ENCODE measurements around the gene GGTLC1. TPM values are rescaled to one million over a fixed set of nuclear protein-coding genes. Genes with fewer than 3 reads are reported as not detected.
"Not testable (repeated sequence)": the region's sequence is repeated elsewhere in the genome, so short reads cannot be mapped to it uniquely, and the experiment has no call there.

GGTLC1 gene
- total RNA-seq, 2 donors from 2014 or later, result not detected

- Mint-ChIP-seq H3K36me3 (ENCODE audit: low read depth) (no peaks in the 10 kb centered on the region), H3K4me1 (no peaks in the 10 kb centered on the region), H3K4me3 (no peak overlapping the region), H3K9me3 (no peaks in the 10 kb centered on the region), H3K27ac (no peak overlapping the region), H3K27me3 (no peaks in the 10 kb centered on the region)
- ATAC-seq (replicated peaks), result no peak
These were observed 15.9 kb upstream of the GGTLC1 start for GRCh38 chr20:24004471-24004870.

- Mint-ChIP-seq H3K4me3 (no peak overlapping the region), H3K27ac (no peak overlapping the region)
- no peak for ATAC-seq (replicated peaks)
These were observed 14.3 kb upstream of the GGTLC1 start for GRCh38 chr20:24002896-24003295.

GRCh38 chr20:24001712-24002405, 13.3 kb upstream of the GGTLC1 start:
- H3K4me1 Mint-ChIP-seq, result no peaks in the 10 kb centered on the region
- no peak for ATAC-seq (replicated peaks)
- H3K4me3 Mint-ChIP-seq, result no peak overlapping the region
- H3K27ac Mint-ChIP-seq, result no peak overlapping the region
- H3K27me3 Mint-ChIP-seq, result peaks cover 5% of the 10 kb centered on the region
- no peaks in the 10 kb centered on the region for H3K9me3 Mint-ChIP-seq
- H3K36me3 Mint-ChIP-seq (ENCODE audit: low read depth), result no peaks in the 10 kb centered on the region

More at GRCh38 chr20:24002896-24003295, 14.3 kb upstream of the GGTLC1 start:
- Mint-ChIP-seq H3K4me1 (no peaks in the 10 kb centered on the region), H3K36me3 (ENCODE audit: low read depth) (no peaks in the 10 kb centered on the region), H3K9me3 (no peaks in the 10 kb centered on the region), H3K27me3 (peaks cover 5% of the 10 kb centered on the region)

- no peak for ATAC-seq (replicated peaks)
- Mint-ChIP-seq H3K4me1 (no peaks in the 10 kb centered on the region), H3K36me3 (ENCODE audit: low read depth) (no peaks in the 10 kb centered on the region), H3K4me3 (no peak overlapping the region), H3K27ac (no peak overlapping the region), H3K27me3 (peaks cover 5% of the 10 kb centered on the region), H3K9me3 (no peaks in the 10 kb centered on the region)
These were observed 10.3 kb upstream of the GGTLC1 start for GRCh38 chr20:23998844-23999243.

GRCh38 chr20:23998392-23998791, 9.8 kb upstream of the GGTLC1 start:
- no peak for ATAC-seq (replicated peaks)
- Mint-ChIP-seq H3K4me1 (no peaks in the 10 kb centered on the region), H3K36me3 (ENCODE audit: low read depth) (no peaks in the 10 kb centered on the region), H3K4me3 (no peak overlapping the region), H3K27ac (no peak overlapping the region), H3K9me3 (no peaks in the 10 kb centered on the region), H3K27me3 (peaks cover 5% of the 10 kb centered on the region)

- H3K27me3 Mint-ChIP-seq, result peaks cover 5% of the 10 kb centered on the region
- no peaks in the 10 kb centered on the region for H3K36me3 Mint-ChIP-seq (ENCODE audit: low read depth)
- no peak for ATAC-seq (replicated peaks)
- H3K4me1 Mint-ChIP-seq, result no peaks in the 10 kb centered on the region
- no peak overlapping the region for H3K27ac Mint-ChIP-seq
- H3K9me3 Mint-ChIP-seq, result no peaks in the 10 kb centered on the region
- H3K4me3 Mint-ChIP-seq, result no peak overlapping the region
These were observed 7.5 kb upstream of the GGTLC1 start for GRCh38 chr20:23995905-23996666.

- H3K4me1 Mint-ChIP-seq; H3K4me3 Mint-ChIP-seq; H3K36me3 Mint-ChIP-seq (ENCODE audit: low read depth); H3K27me3 Mint-ChIP-seq; H3K27ac Mint-ChIP-seq; H3K9me3 Mint-ChIP-seq; ATAC-seq (replicated peaks): not testable (repeated sequence)
These were observed 6.7 kb upstream of the GGTLC1 start for GRCh38 chr20:23995291-23995690.

- not testable (repeated sequence) for ATAC-seq (replicated peaks)
These were observed 5.5 kb upstream of the GGTLC1 start for GRCh38 chr20:23994001-23994633.

GRCh38 chr20:23993440-23993839, 4.9 kb upstream of the GGTLC1 start:
- H3K36me3 Mint-ChIP-seq (ENCODE audit: low read depth); H3K27me3 Mint-ChIP-seq; H3K9me3 Mint-ChIP-seq; H3K27ac Mint-ChIP-seq; ATAC-seq (replicated peaks); H3K4me1 Mint-ChIP-seq; H3K4me3 Mint-ChIP-seq: not testable (repeated sequence)

More at GRCh38 chr20:23994001-23994633, 5.5 kb upstream of the GGTLC1 start:
- H3K9me3 Mint-ChIP-seq; H3K4me3 Mint-ChIP-seq; H3K4me1 Mint-ChIP-seq; H3K36me3 Mint-ChIP-seq (ENCODE audit: low read depth); H3K27me3 Mint-ChIP-seq; H3K27ac Mint-ChIP-seq: not testable (repeated sequence)

- not testable (repeated sequence) for H3K36me3 Mint-ChIP-seq (ENCODE audit: low read depth); H3K4me3 Mint-ChIP-seq; ATAC-seq (replicated peaks); H3K4me1 Mint-ChIP-seq; H3K27me3 Mint-ChIP-seq; H3K27ac Mint-ChIP-seq; H3K9me3 Mint-ChIP-seq
These were observed 1.7 kb upstream of the GGTLC1 start for GRCh38 chr20:23990296-23990695.

GRCh38 chr20:23988966-23989365, 387 bp upstream of the GGTLC1 start:
- not testable (repeated sequence) for H3K4me3 Mint-ChIP-seq; H3K27me3 Mint-ChIP-seq; H3K9me3 Mint-ChIP-seq; H3K36me3 Mint-ChIP-seq (ENCODE audit: low read depth); H3K4me1 Mint-ChIP-seq; ATAC-seq (replicated peaks); H3K27ac Mint-ChIP-seq

- not testable (repeated sequence) for H3K27ac Mint-ChIP-seq; H3K27me3 Mint-ChIP-seq; ATAC-seq (replicated peaks); H3K9me3 Mint-ChIP-seq; H3K36me3 Mint-ChIP-seq (ENCODE audit: low read depth); H3K4me1 Mint-ChIP-seq; H3K4me3 Mint-ChIP-seq
These were observed 1.9 kb downstream of the GGTLC1 start for GRCh38 chr20:23986716-23987115.

GRCh38 chr20:23986310-23986709, 2.3 kb downstream of the GGTLC1 start:
- H3K4me3 Mint-ChIP-seq; H3K27ac Mint-ChIP-seq; H3K4me1 Mint-ChIP-seq; H3K27me3 Mint-ChIP-seq; ATAC-seq (replicated peaks); H3K36me3 Mint-ChIP-seq (ENCODE audit: low read depth); H3K9me3 Mint-ChIP-seq: not testable (repeated sequence)

- not testable (repeated sequence) for ATAC-seq (replicated peaks); H3K4me3 Mint-ChIP-seq; H3K36me3 Mint-ChIP-seq (ENCODE audit: low read depth); H3K4me1 Mint-ChIP-seq; H3K27ac Mint-ChIP-seq; H3K9me3 Mint-ChIP-seq; H3K27me3 Mint-ChIP-seq
These were observed 2.8 kb downstream of the GGTLC1 start for GRCh38 chr20:23985790-23986225.
